HL-60 (cell line): ENCODE data around the gene TXLNA.

Source experiments
- DNase-seq, 2 experiments: peaks; one replicate each; pipeline ENCODE4 v3.0.0-alpha.2; 2010 to 2020; ENCODE audit warnings: low read depth in 1 of 2, low spot score in 1 of 2
- H3K27ac ChIP-seq: fragments of 250-450 bp; sonication (Bioruptor Pico); replicated peaks from 2 replicates; pipeline ENCODE4 v1.5.1; 2020; ENCODE audit warnings: mild to moderate bottlenecking, moderate library complexity
- H3K27me3 ChIP-seq: fragments of 250-450 bp; sonication (Bioruptor Pico); 2 replicates; pipeline ENCODE4 v1.5.1; 2021; ENCODE audit warnings: mild to moderate bottlenecking, moderate library complexity; ENCODE audit not compliant: insufficient read depth, poor library complexity, severe bottlenecking
- H3K4me3 ChIP-seq: replicated peaks from 2 replicates; pipeline ENCODE4 v1.5.1; 2011; ENCODE audit warnings: mild to moderate bottlenecking, control low read depth, low read length; ENCODE audit not compliant: insufficient read depth
- CTCF ChIP-seq: IDR thresholded peaks from one replicate; pipeline ENCODE4 v1.5.1; 2011; ENCODE audit warnings: low read length, control low read depth, inconsistent platforms; ENCODE audit not compliant: insufficient read depth
- GABPA ChIP-seq: IDR thresholded peaks from 2 replicates; pipeline ENCODE4 v1.6.1; 2012; ENCODE audit warnings: low read depth
- POLR2AphosphoS5 ChIP-seq: IDR thresholded peaks from 2 replicates; pipeline ENCODE4 v1.6.1; 2012; ENCODE audit warnings: low read depth
- REST ChIP-seq: IDR thresholded peaks from 2 replicates; pipeline ENCODE4 v1.6.1; 2012; ENCODE audit warnings: low read depth; ENCODE audit not compliant: insufficient replicate concordance
- SPI1 ChIP-seq: IDR thresholded peaks from 2 replicates; pipeline ENCODE4 v1.6.1; 2012; ENCODE audit warnings: low read depth, mild to moderate bottlenecking, borderline replicate concordance

TXLNA gene

GRCh38 chr1:32224285-32224684, 44.8 kb downstream of the TXLNA start:
- no peak overlapping the region for H3K4me3 ChIP-seq
- no peak for TF ChIP-seq GABPA
- TF ChIP-seq REST, result no peak
- TF ChIP-seq SPI1, result no peak
- no peak for TF ChIP-seq POLR2AphosphoS5
- no peaks in the 10 kb centered on the region for H3K27me3 ChIP-seq
- H3K27ac ChIP-seq, result no peak overlapping the region
- no peak for DNase-seq

DNA sequence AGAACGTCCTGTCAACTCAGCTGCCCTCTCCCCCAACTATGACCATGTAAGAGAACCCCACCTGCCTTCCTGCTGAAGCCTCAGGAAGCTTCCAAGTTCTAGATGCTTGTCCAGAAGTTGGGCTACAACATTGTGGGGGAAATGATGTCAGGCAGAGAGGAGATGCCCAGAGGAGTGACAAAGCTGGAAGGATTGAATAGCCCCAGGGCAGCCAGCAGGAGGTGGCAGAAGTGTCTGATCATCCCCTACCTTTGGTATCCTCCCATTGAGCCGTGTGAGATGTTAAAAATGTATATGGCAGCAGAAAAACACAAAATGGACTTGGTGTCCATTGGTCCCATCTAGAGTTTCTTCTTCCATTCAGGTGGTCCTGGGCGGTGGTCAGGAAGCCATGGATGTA, 49.3 kb downstream of the TXLNA start:
- TF ChIP-seq SPI1 (no peak), POLR2AphosphoS5 (no peak), REST (no peak), GABPA (no peak), CTCF (no peak)
- no peak overlapping the region for H3K4me3 ChIP-seq
- no peaks in the 10 kb centered on the region for H3K27me3 ChIP-seq
- DNase-seq, result no peak
- H3K27ac ChIP-seq, result no peak overlapping the region

DNA sequence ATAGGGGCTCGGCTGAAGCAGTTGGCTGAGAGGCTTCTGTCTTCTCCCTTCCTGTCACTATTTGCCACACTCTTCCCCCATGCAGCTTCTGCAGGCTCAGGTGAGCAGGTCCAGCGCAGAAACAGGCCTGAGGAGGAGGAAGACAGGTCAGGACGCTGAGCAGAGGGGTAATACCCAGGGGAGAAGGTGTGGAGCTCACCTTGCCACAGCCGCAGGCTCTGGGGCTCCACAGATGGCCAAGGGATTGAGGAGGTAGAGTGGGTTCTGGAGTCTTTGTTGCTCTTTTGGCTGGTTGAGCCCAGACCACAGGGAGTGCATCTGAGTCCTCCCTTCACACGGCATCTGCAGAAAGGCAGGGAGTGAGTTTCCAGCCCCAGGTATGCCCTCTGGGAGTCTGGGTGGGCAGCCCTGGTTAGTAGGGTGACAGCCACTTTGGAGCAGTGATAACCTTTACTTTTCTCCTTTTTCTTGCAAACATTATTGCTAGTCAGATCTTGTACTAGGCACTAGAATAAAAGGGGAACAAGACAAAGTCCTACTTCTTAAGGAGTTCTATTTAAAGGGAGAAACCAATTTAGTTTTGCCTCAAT, 52.5 kb downstream of the TXLNA start:
- H3K27me3 ChIP-seq, result no peaks in the 10 kb centered on the region
- no peak for DNase-seq
- H3K4me3 ChIP-seq, result no peak overlapping the region
- no peak overlapping the region for H3K27ac ChIP-seq
- TF ChIP-seq POLR2AphosphoS5 (no peak), GABPA (no peak), SPI1 (no peak), REST (no peak), CTCF (no peak)
